Fibroblast of skin of left biceps (primary cell): ENCODE data around the gene ZNF620.
"Not testable (repeated sequence)": the region's sequence is repeated elsewhere in the genome, so short reads cannot be mapped to it uniquely, and the experiment has no call there.

ENCODE experiments used
- DNase-seq, 2 experiments: peaks; one replicate each; pipeline ENCODE4 v3.0.0-alpha.2; 2013; ENCODE audit warnings: low read depth in 2 of 2

ZNF620 gene

GRCh38 chr3:40502034-40502433 is 3.8 kb upstream of the ZNF620 start:
- no peak for DNase-seq

DNA sequence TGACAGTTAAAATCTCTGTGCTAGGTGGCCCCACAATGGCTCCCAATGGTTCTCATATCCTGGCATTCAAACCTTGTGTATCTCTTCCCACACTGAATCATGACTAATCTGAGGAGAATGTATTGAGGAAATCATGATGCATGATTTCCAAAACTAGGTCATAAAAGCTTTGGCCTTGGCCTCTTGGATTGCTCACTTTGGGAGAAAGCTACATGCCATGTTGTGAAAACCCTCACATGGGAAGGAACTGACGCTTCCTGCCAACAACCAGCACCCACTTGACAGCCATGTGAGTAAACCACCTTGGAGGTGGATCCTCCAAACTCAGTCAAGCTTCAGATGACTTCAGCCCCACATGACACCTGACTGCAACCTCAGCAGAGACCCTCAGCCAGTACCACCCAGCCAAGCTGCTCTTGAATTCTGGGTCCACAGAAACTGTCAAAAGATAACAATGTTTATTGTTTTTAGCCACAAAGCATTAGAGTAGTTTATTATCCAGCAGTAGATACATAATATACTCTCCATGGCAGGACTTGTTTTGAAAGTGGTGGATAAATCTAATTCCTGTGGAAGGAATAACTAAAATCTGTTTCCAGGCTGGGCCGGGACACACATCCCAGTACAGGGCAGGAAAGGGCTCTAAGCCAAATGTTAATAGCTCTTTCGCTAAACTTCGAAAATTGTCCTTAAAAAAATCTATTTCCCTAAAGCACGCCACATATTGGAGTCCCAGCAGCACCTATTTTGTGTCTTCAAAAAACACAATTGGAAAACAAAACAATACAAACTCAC is 1.0 kb upstream of the ZNF620 start:
- DNase-seq: peak; percentile 72 to 76

DNA sequence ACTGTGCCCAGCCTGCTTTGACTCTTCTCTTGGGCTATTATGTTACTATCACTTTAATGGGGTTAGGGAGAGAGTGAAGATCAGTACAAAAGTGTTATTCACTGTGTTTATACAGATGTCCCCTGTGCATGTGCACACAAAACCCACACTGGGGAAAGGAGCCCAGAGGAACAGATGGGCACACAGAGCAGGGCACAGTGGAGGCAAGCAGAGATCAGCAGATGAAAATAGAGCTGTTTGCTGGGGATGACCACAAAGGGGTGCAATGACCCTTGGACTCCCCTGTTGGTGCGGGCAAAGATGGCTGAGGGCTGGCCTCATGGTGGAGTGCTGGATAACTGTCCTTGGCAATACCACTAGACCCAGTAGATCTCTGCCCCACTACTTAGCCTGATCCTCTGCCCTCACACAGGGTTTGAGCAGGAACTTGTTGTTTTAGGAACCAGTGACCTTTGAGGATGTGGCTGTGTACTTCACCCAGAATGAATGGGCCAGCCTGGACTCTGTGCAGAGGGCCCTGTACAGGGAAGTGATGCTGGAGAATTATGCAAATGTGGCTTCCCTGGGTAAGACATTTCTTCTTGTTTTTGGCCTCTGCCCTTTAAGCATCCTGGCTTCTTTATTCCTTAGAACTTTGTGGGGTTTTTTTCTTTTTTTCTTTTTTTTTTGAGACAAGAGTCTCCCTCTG is 5.3 kb downstream of the ZNF620 start:
- DNase-seq: no peak

DNA sequence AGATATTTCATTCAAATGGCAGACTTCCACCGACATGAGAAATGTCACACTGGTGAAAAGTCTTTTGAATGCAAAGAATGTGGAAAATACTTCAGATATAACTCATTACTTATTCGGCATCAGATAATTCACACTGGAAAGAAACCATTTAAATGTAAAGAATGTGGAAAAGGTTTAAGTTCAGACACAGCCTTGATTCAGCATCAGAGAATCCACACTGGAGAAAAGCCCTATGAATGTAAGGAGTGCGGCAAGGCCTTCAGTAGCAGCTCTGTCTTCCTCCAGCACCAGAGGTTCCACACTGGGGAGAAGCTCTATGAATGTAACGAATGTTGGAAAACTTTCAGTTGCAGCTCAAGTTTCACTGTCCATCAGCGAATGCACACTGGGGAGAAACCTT is 10.4 kb downstream of the ZNF620 start:
- DNase-seq: peak; percentile 50 to 52

DNA sequence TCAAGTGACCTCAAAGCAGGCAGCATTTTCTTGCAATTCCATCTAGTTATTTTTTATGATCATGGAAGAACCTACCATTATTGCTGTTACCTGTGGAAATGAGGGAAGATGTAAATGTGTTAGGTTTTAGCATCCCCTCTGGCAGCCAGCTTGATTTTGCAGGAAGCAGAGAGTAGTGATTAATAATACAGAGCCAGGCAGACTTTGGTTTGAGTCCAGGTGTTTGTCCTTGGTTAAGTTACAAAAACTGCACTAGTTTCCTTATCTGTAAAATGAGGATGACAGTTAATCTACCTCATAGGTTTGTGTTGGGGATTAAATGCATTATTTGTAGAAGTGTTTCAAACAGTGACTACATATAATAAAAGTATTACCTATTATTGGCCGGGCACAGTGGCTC is 12.2 kb downstream of the ZNF620 start:
- no peak for DNase-seq

DNA sequence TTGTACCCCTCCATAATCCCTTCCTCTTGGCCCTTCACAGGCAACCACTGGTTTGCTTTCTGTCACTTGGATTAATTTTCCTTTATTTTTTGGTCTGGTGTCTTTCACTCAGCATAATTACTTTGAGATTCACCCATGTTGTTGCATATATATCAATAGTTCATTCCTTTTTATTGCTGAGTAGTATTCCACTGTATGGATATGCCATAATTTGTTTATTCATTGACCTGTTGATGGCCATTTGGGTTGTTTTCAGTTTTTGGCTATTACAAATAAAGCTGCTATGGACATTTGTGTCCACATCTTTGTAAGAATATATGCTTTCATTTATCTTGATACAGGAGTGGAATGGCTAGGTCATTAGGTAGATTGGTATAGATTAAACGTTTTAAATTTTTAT is 13.0 kb downstream of the ZNF620 start:
- no peak for DNase-seq

DNA sequence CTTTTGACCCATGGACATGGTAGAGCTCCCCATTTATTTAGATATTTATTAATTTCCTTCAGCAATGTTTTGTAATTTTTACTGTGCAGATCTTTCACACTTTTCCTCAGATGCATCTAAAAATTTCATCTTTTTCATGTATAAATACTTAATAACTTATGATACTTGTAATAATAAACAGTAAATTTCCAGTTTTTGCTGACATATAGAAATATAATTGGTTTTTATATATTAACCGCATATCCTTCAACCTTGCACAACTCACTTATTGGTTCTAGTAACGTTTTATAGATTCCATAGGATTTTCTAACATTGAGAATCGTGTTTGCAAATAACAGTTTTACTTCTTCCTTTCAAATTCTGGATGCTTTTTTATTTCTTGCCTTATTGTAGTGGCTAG is 15.4 kb downstream of the ZNF620 start:
- DNase-seq: no peak

- DNase-seq: no peak
These were observed 17.9 kb downstream of the ZNF620 start for GRCh38 chr3:40523781-40524180.

GRCh38 chr3:40524222-40524567 is 18.4 kb downstream of the ZNF620 start:
- DNase-seq: no peak

- DNase-seq: peak; percentile 39 to 50
These were observed 18.9 kb downstream of the ZNF620 start, which contains the start of gene ZNF621 for GRCh38 chr3:40524568-40525285. ZNF621 (plus strand) TSS chr3:40524960; CDS start chr3:40525841, 881 bp downstream.

DNA sequence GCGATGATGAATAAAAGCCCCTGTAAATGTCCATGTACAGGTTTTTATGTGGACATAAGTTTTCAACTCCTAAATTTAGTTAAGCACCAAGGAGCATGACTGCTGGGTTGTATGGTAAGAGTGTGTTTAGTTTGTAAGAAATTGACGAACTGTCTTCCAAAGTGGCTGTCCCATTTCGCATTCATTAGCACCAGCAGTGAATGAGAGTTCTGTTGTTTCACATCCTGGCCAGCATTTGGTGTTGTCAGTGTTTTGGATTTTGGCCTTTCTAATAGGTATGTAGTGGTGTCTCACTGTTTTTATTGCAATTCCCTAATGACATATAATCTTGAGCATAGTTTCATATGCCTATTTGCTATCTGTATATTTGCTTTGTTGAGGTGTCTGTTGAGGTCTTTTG is 22.6 kb downstream of the ZNF620 start:
- DNase-seq: no peak

- no peak for DNase-seq
These were observed 26.4 kb downstream of the ZNF620 start for GRCh38 chr3:40532252-40532651.

GRCh38 chr3:40534283-40534682 is 28.4 kb downstream of the ZNF620 start:
- no peak for DNase-seq

GRCh38 chr3:40546816-40547215 is 41.0 kb downstream of the ZNF620 start:
- DNase-seq: no peak

GRCh38 chr3:40550167-40550566 is 44.3 kb downstream of the ZNF620 start:
- DNase-seq: no peak

DNA sequence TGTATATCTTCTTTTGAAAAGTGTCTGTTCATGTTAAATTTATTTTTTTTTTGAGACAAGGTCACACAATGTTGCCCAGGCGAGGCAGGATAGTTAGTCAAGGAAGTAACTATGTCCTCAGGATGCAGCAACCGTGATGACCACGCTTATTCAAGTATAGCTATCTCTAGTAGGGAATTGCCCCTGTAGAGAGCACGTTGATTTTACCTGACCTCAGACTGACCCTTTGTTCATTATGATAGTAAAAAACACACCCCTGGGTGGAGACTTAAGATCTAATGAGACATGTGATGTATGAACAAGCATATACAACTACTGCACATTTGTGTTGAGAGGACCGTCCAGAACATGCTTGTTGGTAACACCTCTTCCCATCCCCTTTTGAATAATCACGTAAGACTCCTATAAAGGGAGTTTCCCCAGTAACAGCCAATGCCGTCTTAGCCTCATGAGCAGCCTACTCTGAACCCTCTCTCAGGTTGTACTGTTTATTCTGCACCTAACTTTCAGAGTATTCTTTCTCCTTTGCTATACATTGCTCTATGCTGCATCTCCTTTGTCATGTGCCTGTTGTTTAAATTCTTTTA is 51.8 kb downstream of the ZNF620 start:
- DNase-seq: no peak

DNA sequence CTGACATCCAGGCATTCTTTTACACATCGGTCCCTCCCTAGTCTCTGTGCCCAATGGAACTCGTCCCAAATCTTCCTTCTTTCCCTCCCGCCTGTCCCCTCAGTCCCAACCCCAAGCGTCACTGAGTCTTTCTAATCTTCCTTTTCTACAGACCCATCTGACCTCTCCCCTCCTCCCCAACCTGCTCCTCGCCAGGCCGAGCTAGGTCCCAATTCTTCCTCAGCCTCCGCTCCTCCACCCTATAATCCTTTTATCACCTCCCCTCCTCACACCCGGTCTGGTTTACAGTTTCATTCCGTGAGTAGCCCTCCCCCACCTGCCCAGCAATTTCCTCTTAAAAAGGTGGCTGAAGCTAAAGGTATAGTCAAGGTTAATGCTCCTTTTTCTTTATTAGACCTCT is 56.6 kb downstream of the ZNF620 start:
- not testable (repeated sequence) for DNase-seq

GRCh38 chr3:40565629-40566028 is 59.8 kb downstream of the ZNF620 start:
- DNase-seq: not testable (repeated sequence)

- DNase-seq: no peak
These were observed 60.9 kb downstream of the ZNF620 start for GRCh38 chr3:40566694-40567093.
